Measurements from ENCODE around the gene ADCY7. TPM values are rescaled to one million over a fixed set of nuclear protein-coding genes. Genes with fewer than 3 reads are reported as not detected.
A peak's percentile ranks its signal among the peaks of the same experiment; 100 is the strongest.
"Not testable (repeated sequence)": the region's sequence is repeated elsewhere in the genome, so short reads cannot be mapped to it uniquely, and the experiment has no call there.

Gene ADCY7
- total RNA-seq, 1 donor from 2014 or later = 30.3 TPM

DNA sequence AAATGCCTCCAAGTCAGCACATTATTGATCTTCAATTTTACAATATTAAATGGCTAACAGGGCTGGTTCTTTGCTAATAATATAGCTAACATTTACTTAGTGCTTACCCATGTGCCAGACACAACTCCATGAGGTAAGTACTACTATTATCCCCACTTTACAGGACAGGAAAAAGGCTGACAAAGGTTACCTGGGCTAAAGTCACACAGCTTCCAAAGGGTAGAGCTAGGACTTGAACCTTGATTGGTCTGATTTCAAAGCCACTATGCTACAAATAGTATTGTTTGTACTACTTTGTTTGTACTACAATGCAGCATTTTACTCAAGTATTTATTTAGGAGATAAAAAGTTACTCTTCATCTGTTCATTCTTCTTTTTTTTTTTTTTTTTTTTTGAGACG, 70.5 kb downstream of the ADCY7 start:
- H3K9me3 Mint-ChIP-seq (ENCODE audit: unreplicated experiment) = no peaks in the 10 kb centered on the region
- H3K36me3 ChIP-seq (ENCODE audit: insufficient read depth, low read length) = peaks cover 15% of the 10 kb centered on the region
- no peak overlapping the region for H3K4me2 ChIP-seq (ENCODE audit: low read length)
- no peak overlapping the region for H3K27ac ChIP-seq (ENCODE audit: low read depth, low read length)
- no peaks in the 10 kb centered on the region for H3K27me3 Mint-ChIP-seq (ENCODE audit: low read depth, unreplicated experiment)
- no peak overlapping the region for H3K27ac Mint-ChIP-seq (ENCODE audit: unreplicated experiment)
- TF ChIP-seq, protein P1, sequence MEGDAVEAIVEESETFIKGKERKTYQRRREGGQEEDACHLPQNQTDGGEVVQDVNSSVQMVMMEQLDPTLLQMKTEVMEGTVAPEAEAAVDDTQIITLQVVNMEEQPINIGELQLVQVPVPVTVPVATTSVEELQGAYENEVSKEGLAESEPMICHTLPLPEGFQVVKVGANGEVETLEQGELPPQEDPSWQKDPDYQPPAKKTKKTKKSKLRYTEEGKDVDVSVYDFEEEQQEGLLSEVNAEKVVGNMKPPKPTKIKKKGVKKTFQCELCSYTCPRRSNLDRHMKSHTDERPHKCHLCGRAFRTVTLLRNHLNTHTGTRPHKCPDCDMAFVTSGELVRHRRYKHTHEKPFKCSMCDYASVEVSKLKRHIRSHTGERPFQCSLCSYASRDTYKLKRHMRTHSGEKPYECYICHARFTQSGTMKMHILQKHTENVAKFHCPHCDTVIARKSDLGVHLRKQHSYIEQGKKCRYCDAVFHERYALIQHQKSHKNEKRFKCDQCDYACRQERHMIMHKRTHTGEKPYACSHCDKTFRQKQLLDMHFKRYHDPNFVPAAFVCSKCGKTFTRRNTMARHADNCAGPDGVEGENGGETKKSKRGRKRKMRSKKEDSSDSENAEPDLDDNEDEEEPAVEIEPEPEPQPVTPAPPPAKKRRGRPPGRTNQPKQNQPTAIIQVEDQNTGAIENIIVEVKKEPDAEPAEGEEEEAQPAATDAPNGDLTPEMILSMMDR (IDR thresholded peaks at IDR 0.05; ENCODE audit: insufficient read depth, low read depth, low read length) = no peak
- TF ChIP-seq EZH2 (IDR thresholded peaks at IDR 0.05; ENCODE audit: insufficient read depth, low read length) = no peak
- no peaks in the 10 kb centered on the region for H3K9me3 ChIP-seq (ENCODE audit: insufficient read depth, low read depth, low read length)
- DNase-seq (ENCODE audit: low read depth) (no peak), FAIRE-seq (no peak)
- peaks cover 14% of the 10 kb centered on the region for H3K4me1 Mint-ChIP-seq (ENCODE audit: low read depth, unreplicated experiment)
- H3K36me3 Mint-ChIP-seq (ENCODE audit: low read depth, unreplicated experiment) = peaks cover 12% of the 10 kb centered on the region
- H3K79me2 ChIP-seq (ENCODE audit: insufficient read depth, low read length) = no peaks in the 10 kb centered on the region
- no peaks in the 10 kb centered on the region for H3K27me3 ChIP-seq (ENCODE audit: insufficient read depth, low read length)
- peaks cover 11% of the 10 kb centered on the region for H4K20me1 ChIP-seq (ENCODE audit: insufficient read depth, low read length)
- no peak overlapping the region for H3K9ac ChIP-seq (ENCODE audit: low read length)
- no peaks in the 10 kb centered on the region for H3K4me1 ChIP-seq (ENCODE audit: insufficient read depth, low read length)
- no peak overlapping the region for H3K4me3 Mint-ChIP-seq (ENCODE audit: unreplicated experiment)
- no peak overlapping the region for H3K4me3 ChIP-seq (ENCODE audit: insufficient read depth, low read depth, low read length)
- no peak overlapping the region for H2AFZ ChIP-seq (ENCODE audit: low read depth, low read length)

DNA sequence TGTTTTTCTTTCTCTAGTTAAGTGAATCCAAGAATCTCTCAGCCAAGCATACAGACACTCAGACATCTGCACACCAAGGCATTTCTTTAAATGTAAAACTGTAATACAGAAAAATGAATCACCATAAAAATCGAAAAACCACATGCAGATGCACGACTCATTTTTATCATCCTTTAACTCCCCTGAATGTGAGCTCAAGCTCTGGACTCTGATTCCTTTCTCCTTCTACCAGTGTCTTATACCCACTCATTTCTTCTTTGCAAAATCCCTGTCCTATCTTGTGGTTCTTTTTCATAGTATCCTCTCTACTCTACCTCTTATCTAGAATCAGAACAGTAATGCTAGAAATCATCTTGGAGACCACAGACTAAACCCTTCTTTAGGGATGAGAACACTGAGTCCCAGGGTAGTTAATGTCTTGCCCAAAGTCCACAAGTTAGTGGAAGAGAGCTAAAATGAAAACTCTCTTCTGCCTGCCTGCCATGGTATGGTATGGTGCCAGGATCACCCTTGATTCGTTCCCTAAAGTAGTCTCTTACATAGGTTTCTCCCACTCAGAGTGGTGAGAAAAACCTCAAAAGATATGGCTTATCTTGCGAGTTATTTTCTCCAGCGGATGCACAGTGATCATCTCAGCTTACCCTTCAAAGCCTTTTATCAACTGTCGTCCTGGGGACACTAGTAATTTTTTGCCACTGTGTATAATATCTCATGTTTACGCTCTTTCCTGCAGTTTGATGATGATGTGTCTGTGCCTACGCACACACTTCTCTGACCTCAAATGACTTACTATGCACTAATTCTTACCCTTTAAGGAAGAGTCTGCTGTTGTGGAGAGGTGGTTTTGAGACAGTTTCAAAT, 72.2 kb downstream of the ADCY7 start:
- no peaks in the 10 kb centered on the region for H3K27me3 ChIP-seq (ENCODE audit: insufficient read depth, low read length)
- H3K4me1 ChIP-seq (ENCODE audit: insufficient read depth, low read length) = no peaks in the 10 kb centered on the region
- H3K9ac ChIP-seq (ENCODE audit: low read length) = no peak overlapping the region
- peaks cover 13% of the 10 kb centered on the region for H3K36me3 ChIP-seq (ENCODE audit: insufficient read depth, low read length)
- DNase-seq (ENCODE audit: low read depth) (peak; percentile 31), FAIRE-seq (no peak)
- H3K4me1 Mint-ChIP-seq (ENCODE audit: low read depth, unreplicated experiment) = peaks cover 14% of the 10 kb centered on the region
- H3K9me3 Mint-ChIP-seq (ENCODE audit: unreplicated experiment) = no peaks in the 10 kb centered on the region
- TF ChIP-seq EZH2 (IDR thresholded peaks at IDR 0.05; ENCODE audit: insufficient read depth, low read length) = no peak
- TF ChIP-seq, protein P1 (IDR thresholded peaks at IDR 0.05; ENCODE audit: insufficient read depth, low read depth, low read length) = no peak
- H2AFZ ChIP-seq (ENCODE audit: low read depth, low read length) = no peak overlapping the region
- no peaks in the 10 kb centered on the region for H3K79me2 ChIP-seq (ENCODE audit: insufficient read depth, low read length)
- H3K27ac Mint-ChIP-seq (ENCODE audit: unreplicated experiment) = no peak overlapping the region
- H3K4me3 ChIP-seq (ENCODE audit: insufficient read depth, low read depth, low read length) = no peak overlapping the region
- H3K4me3 Mint-ChIP-seq (ENCODE audit: unreplicated experiment) = no peak overlapping the region
- H4K20me1 ChIP-seq (ENCODE audit: insufficient read depth, low read length) = peaks cover 7% of the 10 kb centered on the region
- peaks cover 6% of the 10 kb centered on the region for H3K36me3 Mint-ChIP-seq (ENCODE audit: low read depth, unreplicated experiment)
- H3K4me2 ChIP-seq (ENCODE audit: low read length) = no peak overlapping the region
- H3K9me3 ChIP-seq (ENCODE audit: insufficient read depth, low read depth, low read length) = no peaks in the 10 kb centered on the region
- no peak overlapping the region for H3K27ac ChIP-seq (ENCODE audit: low read depth, low read length)
- H3K27me3 Mint-ChIP-seq (ENCODE audit: low read depth, unreplicated experiment) = no peaks in the 10 kb centered on the region

DNA sequence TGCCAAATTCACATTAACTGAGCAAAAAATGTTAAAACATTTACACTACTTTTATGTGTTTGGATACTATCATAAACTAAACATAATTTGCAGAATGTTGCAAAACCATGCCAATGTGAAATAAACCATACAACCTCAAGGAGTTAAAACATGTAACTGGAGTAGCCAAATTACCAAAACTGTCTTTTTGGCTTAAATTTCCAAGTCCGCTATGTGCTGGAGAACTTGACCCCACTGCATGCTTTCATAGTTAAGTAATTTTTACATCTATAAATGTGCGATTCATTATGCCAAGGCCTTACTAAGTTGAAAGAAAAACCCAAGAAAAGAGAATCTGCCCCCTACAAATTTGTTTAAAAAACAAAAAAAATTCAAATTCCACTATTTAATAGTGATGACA, 74.2 kb downstream of the ADCY7 start:
- Histone ChIP-seq H3K9ac (ENCODE audit: low read length) (no peak overlapping the region), H3K4me2 (ENCODE audit: low read length) (no peak overlapping the region), H3K27me3 (ENCODE audit: insufficient read depth, low read length) (no peaks in the 10 kb centered on the region), H3K9me3 (ENCODE audit: insufficient read depth, low read depth, low read length) (no peaks in the 10 kb centered on the region), H4K20me1 (ENCODE audit: insufficient read depth, low read length) (peaks cover 7% of the 10 kb centered on the region), H3K4me3 (ENCODE audit: insufficient read depth, low read depth, low read length) (no peak overlapping the region), H3K79me2 (ENCODE audit: insufficient read depth, low read length) (no peaks in the 10 kb centered on the region), H3K36me3 (ENCODE audit: insufficient read depth, low read length) (peaks cover 13% of the 10 kb centered on the region), H3K4me1 (ENCODE audit: insufficient read depth, low read length) (no peaks in the 10 kb centered on the region), H3K27ac (ENCODE audit: low read depth, low read length) (no peak overlapping the region), H2AFZ (ENCODE audit: low read depth, low read length) (no peak overlapping the region)
- H3K27ac Mint-ChIP-seq (ENCODE audit: unreplicated experiment) = no peak overlapping the region
- FAIRE-seq = peak; percentile 17
- peaks cover 13% of the 10 kb centered on the region for H3K36me3 Mint-ChIP-seq (ENCODE audit: low read depth, unreplicated experiment)
- no peaks in the 10 kb centered on the region for H3K9me3 Mint-ChIP-seq (ENCODE audit: unreplicated experiment)
- no peak for TF ChIP-seq EZH2 (IDR thresholded peaks at IDR 0.05; ENCODE audit: insufficient read depth, low read length)
- TF ChIP-seq, protein P1 (IDR thresholded peaks at IDR 0.05; ENCODE audit: insufficient read depth, low read depth, low read length) = no peak
- peaks cover 6% of the 10 kb centered on the region for H3K4me1 Mint-ChIP-seq (ENCODE audit: low read depth, unreplicated experiment)
- no peak overlapping the region for H3K4me3 Mint-ChIP-seq (ENCODE audit: unreplicated experiment)
- DNase-seq (ENCODE audit: low read depth) = peak; percentile 50
- H3K27me3 Mint-ChIP-seq (ENCODE audit: low read depth, unreplicated experiment) = no peaks in the 10 kb centered on the region

DNA sequence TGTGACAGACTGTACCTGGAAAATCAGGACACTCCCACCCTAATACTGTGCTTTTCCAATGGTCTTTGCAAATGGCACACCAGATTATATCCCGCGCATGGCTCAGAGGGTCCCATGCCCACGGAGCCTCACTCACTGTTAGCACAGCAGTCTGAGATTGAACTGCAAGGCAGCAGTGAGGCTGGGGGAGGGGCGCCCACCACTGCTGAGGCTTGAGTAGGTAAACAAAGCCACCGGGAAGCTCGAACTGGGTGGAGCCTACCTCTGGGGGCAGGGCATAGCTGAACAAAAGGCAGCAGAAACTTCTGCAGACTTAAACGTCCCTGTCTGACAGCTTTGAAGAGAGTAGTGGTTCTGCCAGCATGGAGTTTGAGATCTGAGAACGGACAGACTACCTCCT, 77.2 kb downstream of the ADCY7 start:
- not testable (repeated sequence) for H3K9ac ChIP-seq (ENCODE audit: low read length); H2AFZ ChIP-seq (ENCODE audit: low read depth, low read length); H3K27ac ChIP-seq (ENCODE audit: low read depth, low read length); FAIRE-seq; H3K9me3 Mint-ChIP-seq (ENCODE audit: unreplicated experiment); DNase-seq (ENCODE audit: low read depth); H3K9me3 ChIP-seq (ENCODE audit: insufficient read depth, low read depth, low read length); H4K20me1 ChIP-seq (ENCODE audit: insufficient read depth, low read length); H3K4me1 ChIP-seq (ENCODE audit: insufficient read depth, low read length); H3K4me3 ChIP-seq (ENCODE audit: insufficient read depth, low read depth, low read length); H3K79me2 ChIP-seq (ENCODE audit: insufficient read depth, low read length); H3K4me3 Mint-ChIP-seq (ENCODE audit: unreplicated experiment); H3K27ac Mint-ChIP-seq (ENCODE audit: unreplicated experiment); H3K4me2 ChIP-seq (ENCODE audit: low read length); H3K27me3 ChIP-seq (ENCODE audit: insufficient read depth, low read length); H3K4me1 Mint-ChIP-seq (ENCODE audit: low read depth, unreplicated experiment); H3K27me3 Mint-ChIP-seq (ENCODE audit: low read depth, unreplicated experiment)
- peaks cover 27% of the 10 kb centered on the region for H3K36me3 Mint-ChIP-seq (ENCODE audit: low read depth, unreplicated experiment)
- H3K36me3 ChIP-seq (ENCODE audit: insufficient read depth, low read length) = peaks cover 13% of the 10 kb centered on the region
